ENCODE measurements around the gene NTN3.

- TF ChIP-seq CTCF (IDR thresholded peaks at IDR 0.05) (no peak), POLR2A (IDR thresholded peaks at IDR 0.05) (no peak)
These were observed 11.8 kb downstream of the NTN3 start for GRCh38 chr16:2482708-2483534.
